Lower leg skin (tissue), 3 donors: ENCODE measurements around the gene SLC16A1.

Experiments
- CTCF ChIP-seq, 3 donors: fragments of 450-650 bp; IDR thresholded peaks; one replicate each; pipeline ENCODE4 v1.5.1; 2016; ENCODE audit warnings: antibody characterized with exemption in 3 of 3, mild to moderate bottlenecking in 3 of 3, moderate library complexity in 2 of 3
- POLR2A ChIP-seq, 2 donors: fragments of 450-650 bp; IDR thresholded peaks; one replicate each; pipeline ENCODE4 v1.6.1; 2016 to 2017; ENCODE audit warnings: antibody characterized with exemption in 2 of 2, mild to moderate bottlenecking in 1 of 2, moderate library complexity in 1 of 2

GRCh38 chr1:112997781-112998180 is 41.8 kb upstream of the SLC16A1 start:
- no peak for TF ChIP-seq CTCF (IDR thresholded peaks at IDR 0.05)
- no peak for TF ChIP-seq POLR2A (IDR thresholded peaks at IDR 0.05)
